ENCODE measurements around the gene E2F6. TPM values are rescaled to one million over a fixed set of nuclear protein-coding genes. Genes with fewer than 3 reads are reported as not detected.

The E2F6 gene
- total and polyA plus RNA-seq, 9 of the 15 experiments (the other 6 are each of a cell fraction or from before 2014, with no cell fraction given): 13.6 to 33.9 (median 26.1) TPM

DNA sequence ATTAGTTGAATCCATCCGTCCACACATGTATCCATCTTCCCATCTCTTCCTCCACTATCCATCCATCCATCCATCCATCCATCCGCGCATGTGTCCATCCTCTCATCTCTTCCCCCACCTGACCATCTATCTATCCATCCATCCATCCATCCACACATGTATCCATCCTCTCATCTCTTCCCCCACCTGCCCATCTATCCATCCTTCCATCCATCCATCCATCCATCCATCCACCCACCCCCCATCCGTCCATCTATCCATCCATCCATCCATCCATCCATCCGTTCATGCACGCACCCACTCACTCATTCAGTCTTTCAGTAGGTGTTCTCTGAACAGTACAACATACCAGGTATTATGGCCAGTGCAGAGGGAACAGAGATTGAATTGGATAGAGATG is 48.9 kb upstream of the E2F6 start:
- ChIA-PET POLR2A (no interaction called here), CTCF (ENCODE audit: low intra/inter-chr PET ratio) (no interaction called here)
- Histone ChIP-seq H3K9me3 (replicated peaks; ENCODE audit: control insufficient read depth, insufficient read depth, low read depth, low read length) (no peaks in the 10 kb centered on the region), H4K20me1 (replicated peaks; ENCODE audit: control insufficient read depth, insufficient read depth, low read length) (no peaks in the 10 kb centered on the region; the same call in 1 of the 2 replicates), H3K27me3 (ENCODE audit: control insufficient read depth in 2 of 2, insufficient read depth in 2 of 2, low read length in 2 of 2) (peaks cover 32 to 64% of the 10 kb centered on the region in 2 experiments), H3K9ac (ENCODE audit: insufficient read depth in 1 of 2, low read depth in 2 of 2, low read length in 2 of 2) (no peak overlapping the region), H2AFZ (ENCODE audit: low read depth, low read length) (no peak overlapping the region), H3K4me3 (no peak overlapping the region), H3K9me1 (ENCODE audit: control insufficient read depth, insufficient read depth, low read length) (no peaks in the 10 kb centered on the region), H3K4me2 (ENCODE audit: insufficient read depth, low read length) (no peak overlapping the region), H3K27ac (ENCODE audit: extremely low read depth, low read depth, low read length) (no peak overlapping the region), H3K79me2 (ENCODE audit: control insufficient read depth, insufficient read depth, low read length) (no peaks in the 10 kb centered on the region), H3K36me3 (ENCODE audit: control insufficient read depth, insufficient read depth, low read length) (no peaks in the 10 kb centered on the region), H3K4me1 (replicated peaks in 1 of 2; ENCODE audit: control insufficient read depth in 2 of 2, insufficient read depth in 2 of 2, low read length in 2 of 2) (no peaks in the 10 kb centered on the region)
- ATAC-seq (no peak), DNase-seq (ENCODE audit: extremely low read depth in 1 of 4, low spot score in 3 of 4) (no peak), FAIRE-seq (no peak)
- whole genome bisulfite sequencing (ENCODE audit: insufficient coverage, low coverage, missing lambda C conversion rate): 4% methylated on average over 6 of the region's 6 CpGs
- in situ Hi-C loops (cut with MboI) (no loop called here), intact Hi-C loops (cut with micrococcal nuclease) (no loop called here)
- TF ChIP-seq HDAC6 (IDR thresholded peaks at IDR 0.05; ENCODE audit: low read depth, low read length): no peak
- no peak for TF ChIP-seq ZNF23 (CRISPR knock-in tag; IDR thresholded peaks at IDR 0.05)
- TF ChIP-seq KHSRP (IDR thresholded peaks at IDR 0.05): no peak
- no peak for TF ChIP-seq ZNF785 (CRISPR knock-in tag; IDR thresholded peaks at IDR 0.05)
- no peak for TF ChIP-seq SAFB2 (IDR thresholded peaks at IDR 0.05; ENCODE audit: borderline replicate concordance, low read depth, low read length, severe bottlenecking)
- no peak for TF ChIP-seq POLR2B (IDR thresholded peaks at IDR 0.05; ENCODE audit: low read depth, partially characterized antibody)
- BruUV-seq (replicated peaks): no TSS peak

DNA sequence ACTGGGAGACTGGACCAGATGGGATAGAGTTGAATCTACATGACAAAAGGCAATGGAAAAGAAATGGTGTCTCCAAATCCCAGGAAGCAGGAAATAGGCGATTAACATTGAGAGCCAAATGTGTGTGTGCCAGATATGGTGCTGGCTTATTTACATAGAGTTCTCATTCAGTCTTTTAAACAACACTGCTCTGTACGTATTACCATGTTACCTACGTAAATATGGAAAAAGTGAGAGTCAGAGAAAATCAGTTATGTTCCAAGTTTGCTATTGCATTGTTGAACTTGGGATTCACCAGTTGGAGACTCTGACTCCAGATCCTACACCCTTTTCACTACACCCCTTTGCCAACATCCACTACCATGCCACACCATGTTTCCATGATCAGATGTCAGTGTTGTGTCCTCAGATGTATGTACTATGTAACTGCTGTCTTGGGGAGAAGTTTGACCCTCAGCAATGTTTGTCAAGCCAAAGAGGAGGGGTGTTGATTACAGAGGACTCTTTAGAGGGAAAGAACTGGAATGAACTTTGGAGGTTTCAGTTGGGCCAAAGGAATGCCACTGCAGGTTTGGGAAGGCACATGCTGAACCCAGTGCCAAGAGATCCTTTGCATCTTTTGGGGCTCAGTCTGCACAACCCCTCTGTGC is 48.2 kb upstream of the E2F6 start:
- Histone ChIP-seq H4K20me1 (replicated peaks; ENCODE audit: control insufficient read depth, insufficient read depth, low read length) (no peaks in the 10 kb centered on the region; the same call in 1 of the 2 replicates), H3K36me3 (ENCODE audit: control insufficient read depth, insufficient read depth, low read length) (no peaks in the 10 kb centered on the region), H3K79me2 (ENCODE audit: control insufficient read depth, insufficient read depth, low read length) (no peaks in the 10 kb centered on the region), H3K4me1 (replicated peaks in 1 of 2; ENCODE audit: control insufficient read depth in 2 of 2, insufficient read depth in 2 of 2, low read length in 2 of 2) (no peaks in the 10 kb centered on the region), H3K27ac (ENCODE audit: extremely low read depth, low read depth, low read length) (no peak overlapping the region), H3K9me3 (replicated peaks; ENCODE audit: control insufficient read depth, insufficient read depth, low read depth, low read length) (no peaks in the 10 kb centered on the region), H3K9ac (ENCODE audit: insufficient read depth in 1 of 2, low read depth in 2 of 2, low read length in 2 of 2) (no peak overlapping the region), H3K4me3 (no peak overlapping the region), H3K27me3 (ENCODE audit: control insufficient read depth in 2 of 2, insufficient read depth in 2 of 2, low read length in 2 of 2) (peaks cover 32 to 63% of the 10 kb centered on the region in 2 experiments), H2AFZ (ENCODE audit: low read depth, low read length) (no peak overlapping the region), H3K4me2 (ENCODE audit: insufficient read depth, low read length) (no peak overlapping the region), H3K9me1 (ENCODE audit: control insufficient read depth, insufficient read depth, low read length) (no peaks in the 10 kb centered on the region)
- in situ Hi-C loops (cut with MboI): no loop called here
- 4% methylated on average over 3 of the region's 3 CpGs for WGBS (ENCODE audit: insufficient coverage, low coverage, missing lambda C conversion rate)
- DNase-seq (ENCODE audit: extremely low read depth in 1 of 4, low spot score in 3 of 4) (no peak), FAIRE-seq (no peak), ATAC-seq (no peak)
- intact Hi-C loops (cut with micrococcal nuclease): no loop called here
- BruUV-seq (replicated peaks): no TSS peak
- POLR2A ChIA-PET: no interaction called here
- CTCF ChIA-PET (ENCODE audit: low intra/inter-chr PET ratio): no interaction called here
- TF ChIP-seq, protein P1, sequence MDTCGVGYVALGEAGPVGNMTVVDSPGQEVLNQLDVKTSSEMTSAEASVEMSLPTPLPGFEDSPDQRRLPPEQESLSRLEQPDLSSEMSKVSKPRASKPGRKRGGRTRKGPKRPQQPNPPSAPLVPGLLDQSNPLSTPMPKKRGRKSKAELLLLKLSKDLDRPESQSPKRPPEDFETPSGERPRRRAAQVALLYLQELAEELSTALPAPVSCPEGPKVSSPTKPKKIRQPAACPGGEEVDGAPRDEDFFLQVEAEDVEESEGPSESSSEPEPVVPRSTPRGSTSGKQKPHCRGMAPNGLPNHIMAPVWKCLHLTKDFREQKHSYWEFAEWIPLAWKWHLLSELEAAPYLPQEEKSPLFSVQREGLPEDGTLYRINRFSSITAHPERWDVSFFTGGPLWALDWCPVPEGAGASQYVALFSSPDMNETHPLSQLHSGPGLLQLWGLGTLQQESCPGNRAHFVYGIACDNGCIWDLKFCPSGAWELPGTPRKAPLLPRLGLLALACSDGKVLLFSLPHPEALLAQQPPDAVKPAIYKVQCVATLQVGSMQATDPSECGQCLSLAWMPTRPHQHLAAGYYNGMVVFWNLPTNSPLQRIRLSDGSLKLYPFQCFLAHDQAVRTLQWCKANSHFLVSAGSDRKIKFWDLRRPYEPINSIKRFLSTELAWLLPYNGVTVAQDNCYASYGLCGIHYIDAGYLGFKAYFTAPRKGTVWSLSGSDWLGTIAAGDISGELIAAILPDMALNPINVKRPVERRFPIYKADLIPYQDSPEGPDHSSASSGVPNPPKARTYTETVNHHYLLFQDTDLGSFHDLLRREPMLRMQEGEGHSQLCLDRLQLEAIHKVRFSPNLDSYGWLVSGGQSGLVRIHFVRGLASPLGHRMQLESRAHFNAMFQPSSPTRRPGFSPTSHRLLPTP (IDR thresholded peaks at IDR 0.05; ENCODE audit: borderline replicate concordance, extremely low read depth, insufficient read length): no peak
- TF ChIP-seq ZNF41 (CRISPR knock-in tag; conservative IDR thresholded peaks at IDR 0.05): no peak
- TF ChIP-seq NFATC3 (IDR thresholded peaks at IDR 0.05): no peak
- no peak for TF ChIP-seq CEBPG (CRISPR knock-in tag; IDR thresholded peaks at IDR 0.05)
- TF ChIP-seq CEBPG (tag; conservative IDR thresholded peaks at IDR 0.05 in 1 of 2, IDR thresholded peaks at IDR 0.05 in 1 of 2): no peak
- no peak for TF ChIP-seq ZNF699 (CRISPR knock-in tag; IDR thresholded peaks at IDR 0.05; ENCODE audit: insufficient replicate concordance)
- no peak for TF ChIP-seq NR2F6 (CRISPR knock-in tag; IDR thresholded peaks at IDR 0.05)
- TF ChIP-seq ZNF143 (CRISPR knock-in tag; IDR thresholded peaks at IDR 0.05): no peak
- TF ChIP-seq DIDO1 (tag; IDR thresholded peaks at IDR 0.05; ENCODE audit: low read depth): no peak

All from K562 (cell line).